Trophoblast cell (in vitro differentiated cells and primary cell): Measurements from ENCODE around the gene ATP8A2.

Experiments
- DNase-seq, 2 donors: peaks; one replicate each; pipeline ENCODE4 v3.0.0-alpha.2; 2016
- H2AFZ ChIP-seq: 2 replicates; pipeline ENCODE4 v1.6.1; 2013; ENCODE audit warnings: low read length, moderate library complexity, mild to moderate bottlenecking; ENCODE audit not compliant: insufficient read depth, poor library complexity
- H2AK5ac ChIP-seq: 2 replicates; pipeline ENCODE4 v1.6.1; 2013; ENCODE audit warnings: mild to moderate bottlenecking, low read length
- H2BK120ac ChIP-seq: 2 replicates; pipeline ENCODE4 v1.6.1; 2013; ENCODE audit warnings: low read length, mild to moderate bottlenecking, moderate library complexity; ENCODE audit not compliant: insufficient read depth, poor library complexity
- H2BK12ac ChIP-seq: 2 replicates; pipeline ENCODE4 v1.6.1; 2013; ENCODE audit warnings: mild to moderate bottlenecking, low read length, moderate library complexity
- H2BK5ac ChIP-seq: 2 replicates; pipeline ENCODE4 v1.6.1; 2013; ENCODE audit warnings: low read length, low read depth, moderate library complexity, mild to moderate bottlenecking; ENCODE audit not compliant: poor library complexity
- H3K14ac ChIP-seq: 2 replicates; pipeline ENCODE4 v1.6.1; 2013; ENCODE audit warnings: mild to moderate bottlenecking, low read length
- H3K18ac ChIP-seq: 2 replicates; pipeline ENCODE4 v1.6.1; 2013; ENCODE audit warnings: mild to moderate bottlenecking, low read length
- H3K23ac ChIP-seq: 2 replicates; pipeline ENCODE4 v1.6.1; 2013; ENCODE audit warnings: low read length
- H3K27ac ChIP-seq: 2 replicates; pipeline ENCODE4 v1.5.1; 2013; ENCODE audit warnings: low read depth, mild to moderate bottlenecking, inconsistent platforms, low read length, moderate library complexity
- H3K27me3 ChIP-seq: 2 replicates; pipeline ENCODE4 v1.6.1; 2013; ENCODE audit warnings: inconsistent platforms, mild to moderate bottlenecking, low read length, moderate library complexity; ENCODE audit not compliant: insufficient read depth
- H3K36me3 ChIP-seq, 2 experiments: 1 replicate in 1 of 2; 2 replicates in 1 of 2; pipeline ENCODE4 v1.6.1; 2013; ENCODE audit warnings: low read length in 2 of 2, mild to moderate bottlenecking in 2 of 2, moderate library complexity in 1 of 2; ENCODE audit not compliant: insufficient read depth in 2 of 2, control insufficient read depth in 1 of 2
- H3K4ac ChIP-seq: 2 replicates; pipeline ENCODE4 v1.6.1; 2013; ENCODE audit warnings: low read depth, mild to moderate bottlenecking, low read length, moderate library complexity
- H3K4me1 ChIP-seq, 2 experiments: 1 replicate in 1 of 2; 2 replicates in 1 of 2; pipeline ENCODE4 v1.6.1; 2013; ENCODE audit warnings: low read length in 2 of 2, mild to moderate bottlenecking in 2 of 2, moderate library complexity in 1 of 2; ENCODE audit not compliant: insufficient read depth in 2 of 2, control insufficient read depth in 1 of 2
- H3K4me2 ChIP-seq: 2 replicates; pipeline ENCODE4 v1.6.1; 2013; ENCODE audit warnings: inconsistent platforms, mild to moderate bottlenecking, low read length, moderate library complexity
- H3K4me3 ChIP-seq: 2 replicates; pipeline ENCODE4 v1.5.1; 2013; ENCODE audit warnings: mild to moderate bottlenecking, low read depth, low read length, inconsistent platforms
- H3K79me1 ChIP-seq: one replicate; pipeline ENCODE4 v1.6.1; 2013; ENCODE audit warnings: low read length
- H3K79me2 ChIP-seq: 2 replicates; pipeline ENCODE4 v1.6.1; 2013; ENCODE audit warnings: low read length, mild to moderate bottlenecking; ENCODE audit not compliant: control insufficient read depth, insufficient read depth, poor library complexity
- H3K9ac ChIP-seq: 2 replicates; pipeline ENCODE4 v1.6.1; 2013; ENCODE audit warnings: mild to moderate bottlenecking, low read length
- H3K9me3 ChIP-seq: 2 replicates; pipeline ENCODE4 v1.6.1; 2013; ENCODE audit warnings: low read depth, mild to moderate bottlenecking, control low read depth, inconsistent platforms, low read length; ENCODE audit not compliant: insufficient read depth
- H4K12ac ChIP-seq: 2 replicates; pipeline ENCODE4 v1.6.1; 2013; ENCODE audit warnings: low read depth, mild to moderate bottlenecking, low read length, moderate library complexity
- H4K8ac ChIP-seq: 2 replicates; pipeline ENCODE4 v1.6.1; 2013; ENCODE audit warnings: low read depth, mild to moderate bottlenecking, low read length, moderate library complexity
- H4K91ac ChIP-seq: one replicate; pipeline ENCODE4 v1.6.1; 2013; ENCODE audit warnings: low read depth, mild to moderate bottlenecking, low read length, moderate library complexity
- WGBS: extraction: QIAGEN DNeasy Blood & Tissue Kit; methylation state at CpG from one replicate; pipeline ENCODE4 v1.1.7; 2013; ENCODE audit warnings: missing lambda C conversion rate; ENCODE audit not compliant: insufficient read length, insufficient coverage; ENCODE audit errors: extremely low coverage; 5-methylcytosine and 5-hydroxymethylcytosine counted together

ATP8A2 gene

GRCh38 chr13:26054896-26055295 lies 683.1 kb downstream of the ATP8A2 start:
- Histone ChIP-seq H4K91ac (no peak overlapping the region), H4K8ac (no peak overlapping the region)

DNA sequence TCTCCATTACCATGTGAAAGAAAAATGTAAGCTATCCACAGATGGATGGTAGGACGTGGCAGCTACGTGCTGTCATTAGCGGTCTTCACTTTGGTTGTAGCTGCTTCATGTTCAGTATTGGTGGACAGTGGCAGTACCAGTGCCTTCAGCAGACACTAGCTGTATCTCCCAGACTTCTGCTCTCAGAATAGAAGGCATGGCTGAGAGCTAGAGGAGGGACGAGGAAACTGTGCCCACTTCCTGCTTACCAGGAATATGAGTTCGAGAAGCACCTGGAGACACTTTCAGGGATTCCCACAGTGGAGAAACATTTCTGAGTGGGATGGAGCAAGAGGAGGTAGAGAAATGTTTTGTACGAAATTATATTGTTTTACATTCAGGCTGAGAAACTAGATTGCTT lies 686.9 kb downstream of the ATP8A2 start:
- H4K91ac ChIP-seq: no peak overlapping the region
- no peak overlapping the region for H3K4me2 ChIP-seq
- H2AFZ ChIP-seq: no peak overlapping the region
- no peak overlapping the region for H3K18ac ChIP-seq
- no peak overlapping the region for H3K23ac ChIP-seq
- no peak overlapping the region for H2BK5ac ChIP-seq
- H2BK12ac ChIP-seq: no peak overlapping the region
- H3K79me1 ChIP-seq: no peaks in the 10 kb centered on the region
- H4K8ac ChIP-seq: no peak overlapping the region
- H2BK120ac ChIP-seq: no peak overlapping the region
- no peak overlapping the region for H2AK5ac ChIP-seq
- H3K4me1 ChIP-seq: no peaks in the 10 kb centered on the region
- H3K14ac ChIP-seq: no peak overlapping the region
- no peaks in the 10 kb centered on the region for H3K36me3 ChIP-seq
- peaks cover 2% of the 10 kb centered on the region for H3K9me3 ChIP-seq
- no peak for DNase-seq
- H3K79me2 ChIP-seq: no peaks in the 10 kb centered on the region
- H4K12ac ChIP-seq: no peak overlapping the region
- H3K27me3 ChIP-seq: no peaks in the 10 kb centered on the region
- H3K4ac ChIP-seq: no peak overlapping the region
- H3K4me3 ChIP-seq: no peak overlapping the region
- no peak overlapping the region for H3K27ac ChIP-seq
- WGBS: no CpG with 5 or more reads among the region's 6 CpGs
- no peak overlapping the region for H3K9ac ChIP-seq

More at GRCh38 chr13:26054896-26055295, 683.1 kb downstream of the ATP8A2 start:
- Histone ChIP-seq H3K23ac (no peak overlapping the region), H3K27ac (no peak overlapping the region), H2BK5ac (no peak overlapping the region), H3K4me3 (no peak overlapping the region), H3K4ac (no peak overlapping the region), H3K9me3 (peaks cover 2% of the 10 kb centered on the region), H3K4me2 (no peak overlapping the region), H3K9ac (no peak overlapping the region), H2AK5ac (no peak overlapping the region), H3K79me2 (no peaks in the 10 kb centered on the region), H3K18ac (no peak overlapping the region), H4K12ac (no peak overlapping the region), H3K4me1 (peaks cover 2 to 12% of the 10 kb centered on the region in 2 experiments), H2BK120ac (no peak overlapping the region), H2BK12ac (no peak overlapping the region), H3K79me1 (no peaks in the 10 kb centered on the region), H3K27me3 (peaks cover 17% of the 10 kb centered on the region), H3K36me3 (no peaks in the 10 kb centered on the region), H3K14ac (no peak overlapping the region), H2AFZ (no peak overlapping the region)
- no peak for DNase-seq

DNA sequence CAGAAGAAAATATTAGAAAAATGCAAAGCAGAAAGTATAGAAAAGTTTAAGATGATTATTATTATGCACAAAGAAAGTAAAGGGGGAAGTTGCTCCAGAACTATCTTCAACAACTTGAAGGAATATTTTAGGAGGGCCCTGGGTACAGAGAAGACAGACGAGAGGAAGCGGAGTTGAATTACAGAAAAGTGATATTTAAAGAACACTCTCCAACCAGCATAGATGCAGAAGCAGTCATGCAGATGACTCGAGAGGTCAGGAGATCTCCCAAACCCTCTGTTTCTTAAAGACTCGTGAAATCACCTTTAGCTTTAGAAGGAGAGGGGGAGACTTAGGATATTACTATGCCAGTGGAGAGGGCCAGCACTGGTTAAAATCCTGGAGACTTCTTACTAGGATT lies 688.6 kb downstream of the ATP8A2 start:
- no peak overlapping the region for H2BK5ac ChIP-seq
- H2BK120ac ChIP-seq: no peak overlapping the region
- H2AFZ ChIP-seq: no peak overlapping the region
- no peaks in the 10 kb centered on the region for H3K79me1 ChIP-seq
- no peak overlapping the region for H3K4me3 ChIP-seq
- no peak overlapping the region for H3K4me2 ChIP-seq
- H3K23ac ChIP-seq: no peak overlapping the region
- no peak overlapping the region for H3K4ac ChIP-seq
- no peaks in the 10 kb centered on the region for H3K27me3 ChIP-seq
- H2AK5ac ChIP-seq: no peak overlapping the region
- peaks cover 2% of the 10 kb centered on the region for H3K9me3 ChIP-seq
- H3K4me1 ChIP-seq: no peaks in the 10 kb centered on the region
- no peak overlapping the region for H2BK12ac ChIP-seq
- WGBS: no CpG with 5 or more reads among the region's 4 CpGs
- H3K18ac ChIP-seq: no peak overlapping the region
- no peak overlapping the region for H4K91ac ChIP-seq
- no peak overlapping the region for H4K8ac ChIP-seq
- H3K14ac ChIP-seq: no peak overlapping the region
- no peaks in the 10 kb centered on the region for H3K79me2 ChIP-seq
- DNase-seq: no peak
- no peak overlapping the region for H4K12ac ChIP-seq
- no peak overlapping the region for H3K9ac ChIP-seq
- H3K36me3 ChIP-seq: no peaks in the 10 kb centered on the region
- H3K27ac ChIP-seq: no peak overlapping the region

DNA sequence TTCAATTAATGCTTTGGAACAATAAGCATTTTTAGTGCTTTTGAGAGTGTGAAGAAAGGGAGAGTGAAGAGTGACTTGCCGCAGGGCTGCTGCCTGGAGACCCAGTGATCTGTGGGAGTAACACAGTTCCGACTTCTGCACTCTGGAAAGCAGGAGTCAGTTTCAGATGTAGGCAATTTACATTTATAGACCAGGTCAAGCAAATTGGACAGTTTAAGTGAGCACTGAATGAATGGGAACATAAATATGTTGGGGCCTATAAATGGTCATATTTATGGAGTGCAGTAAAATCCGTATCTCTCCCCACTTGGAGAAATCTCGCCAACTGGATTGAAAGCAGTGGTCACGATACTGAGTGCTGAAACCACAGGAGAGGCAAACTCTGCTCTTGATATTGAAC lies 689.5 kb downstream of the ATP8A2 start:
- WGBS: no CpG with 5 or more reads among the region's 5 CpGs
- Histone ChIP-seq H3K23ac (no peak overlapping the region), H2AFZ (no peak overlapping the region), H3K4me1 (no peaks in the 10 kb centered on the region), H3K36me3 (no peaks in the 10 kb centered on the region), H3K4me2 (no peak overlapping the region), H3K9ac (no peak overlapping the region), H3K27ac (no peak overlapping the region), H3K4me3 (no peak overlapping the region), H3K27me3 (no peaks in the 10 kb centered on the region), H2BK12ac (no peak overlapping the region), H4K8ac (no peak overlapping the region), H3K79me1 (no peaks in the 10 kb centered on the region), H3K4ac (no peak overlapping the region), H2BK120ac (no peak overlapping the region), H2AK5ac (no peak overlapping the region), H4K12ac (no peak overlapping the region), H3K14ac (no peak overlapping the region), H3K9me3 (peaks cover 2% of the 10 kb centered on the region), H2BK5ac (no peak overlapping the region), H3K18ac (no peak overlapping the region), H3K79me2 (no peaks in the 10 kb centered on the region), H4K91ac (no peak overlapping the region)
- no peak for DNase-seq
